Bronchial epithelial cell (primary cell): Measurements from ENCODE around the gene GSPT1. TPM values are rescaled to one million over a fixed set of nuclear protein-coding genes. Genes with fewer than 3 reads are reported as not detected.
"Not testable (repeated sequence)": the region's sequence is repeated elsewhere in the genome, so short reads cannot be mapped to it uniquely, and the experiment has no call there.

Experiments used
- DNase-seq: peaks from one replicate; pipeline ENCODE4 v3.0.0-alpha.2; 2010; ENCODE audit warnings: low read depth
- FAIRE-seq: peaks from 2 replicates; lab custom pipeline; 2011; peaks lifted over from hg19 to GRCh38; lab: Jason Lieb, UNC
- H3K27me3 ChIP-seq: 2 replicates; pipeline ENCODE4 v1.5.1; 2011; ENCODE audit warnings: low read length; ENCODE audit not compliant: control insufficient read depth, insufficient read depth
- H3K36me3 ChIP-seq: 2 replicates; pipeline ENCODE4 v1.5.1; 2011; ENCODE audit warnings: low read length; ENCODE audit not compliant: control insufficient read depth, insufficient read depth
- H3K4me3 ChIP-seq: 2 replicates; pipeline ENCODE4 v1.5.1; 2011; ENCODE audit warnings: mild to moderate bottlenecking, low read depth, low read length, control low read depth
- CTCF ChIP-seq: IDR thresholded peaks from 2 replicates; pipeline ENCODE4 v1.5.1; 2011; ENCODE audit warnings: mild to moderate bottlenecking, moderate library complexity, low read length, control low read depth, inconsistent platforms; ENCODE audit not compliant: insufficient read depth, severe bottlenecking
- total RNA-seq: library from RNA; depleted of rRNA; stranded (reverse); fragments of >200 nt; gene quantifications from 2 replicates; pipeline ENCODE4 v1.2.1, GENCODE V29; 2014

Gene GSPT1
- total RNA-seq, 1 donor from 2014 or later: 49.5 TPM

- no peak for TF ChIP-seq CTCF
- DNase-seq (no peak), FAIRE-seq (no peak)
- Histone ChIP-seq H3K36me3 (no peaks in the 10 kb centered on the region), H3K27me3 (no peaks in the 10 kb centered on the region), H3K4me3 (no peak overlapping the region)
These were observed 30.7 kb upstream of the GSPT1 start for GRCh38 chr16:11946433-11946832.

GRCh38 chr16:11941945-11942344, 26.2 kb upstream of the GSPT1 start, which contains the start of gene NPIPB2:
Gene NPIPB2 (minus strand): TSS chr16:11942045. CDS start chr16:11942045, 0 bp downstream.
- H3K27me3 ChIP-seq, H3K36me3 ChIP-seq, DNase-seq, FAIRE-seq, H3K4me3 ChIP-seq: not testable (repeated sequence)

- FAIRE-seq, H3K27me3 ChIP-seq, H3K4me3 ChIP-seq, DNase-seq, H3K36me3 ChIP-seq: not testable (repeated sequence)
These were observed 11.6 kb upstream of the GSPT1 start for GRCh38 chr16:11927350-11927749.

- not testable (repeated sequence) for FAIRE-seq, H3K36me3 ChIP-seq, H3K27me3 ChIP-seq, DNase-seq, H3K4me3 ChIP-seq
These were observed 8.3 kb upstream of the GSPT1 start for GRCh38 chr16:11924046-11924445.

GRCh38 chr16:11916524-11917285, 949 bp upstream of the GSPT1 start:
- Histone ChIP-seq H3K36me3 (no peaks in the 10 kb centered on the region), H3K4me3 (peak overlapping the region; percentile 86), H3K27me3 (no peaks in the 10 kb centered on the region)
- FAIRE-seq: no peak
- peak; percentile 1 for TF ChIP-seq CTCF
- peak; percentile 90 for DNase-seq

GRCh38 chr16:11915114-11915643, 577 bp downstream of the GSPT1 start:
- Histone ChIP-seq H3K27me3 (no peaks in the 10 kb centered on the region), H3K4me3 (peak overlapping the region; percentile 86), H3K36me3 (no peaks in the 10 kb centered on the region)
- no peak for TF ChIP-seq CTCF
- DNase-seq: no peak
- FAIRE-seq: no peak

GRCh38 chr16:11914210-11915113, 1.3 kb downstream of the GSPT1 start:
- H3K27me3 ChIP-seq: no peaks in the 10 kb centered on the region
- no peaks in the 10 kb centered on the region for H3K36me3 ChIP-seq
- DNase-seq: peak; percentile 47
- TF ChIP-seq CTCF: no peak
- H3K4me3 ChIP-seq: peak overlapping the region; percentile 86
- FAIRE-seq: no peak
